Measurements from ENCODE around the gene RGMA.

Gene RGMA

DNA sequence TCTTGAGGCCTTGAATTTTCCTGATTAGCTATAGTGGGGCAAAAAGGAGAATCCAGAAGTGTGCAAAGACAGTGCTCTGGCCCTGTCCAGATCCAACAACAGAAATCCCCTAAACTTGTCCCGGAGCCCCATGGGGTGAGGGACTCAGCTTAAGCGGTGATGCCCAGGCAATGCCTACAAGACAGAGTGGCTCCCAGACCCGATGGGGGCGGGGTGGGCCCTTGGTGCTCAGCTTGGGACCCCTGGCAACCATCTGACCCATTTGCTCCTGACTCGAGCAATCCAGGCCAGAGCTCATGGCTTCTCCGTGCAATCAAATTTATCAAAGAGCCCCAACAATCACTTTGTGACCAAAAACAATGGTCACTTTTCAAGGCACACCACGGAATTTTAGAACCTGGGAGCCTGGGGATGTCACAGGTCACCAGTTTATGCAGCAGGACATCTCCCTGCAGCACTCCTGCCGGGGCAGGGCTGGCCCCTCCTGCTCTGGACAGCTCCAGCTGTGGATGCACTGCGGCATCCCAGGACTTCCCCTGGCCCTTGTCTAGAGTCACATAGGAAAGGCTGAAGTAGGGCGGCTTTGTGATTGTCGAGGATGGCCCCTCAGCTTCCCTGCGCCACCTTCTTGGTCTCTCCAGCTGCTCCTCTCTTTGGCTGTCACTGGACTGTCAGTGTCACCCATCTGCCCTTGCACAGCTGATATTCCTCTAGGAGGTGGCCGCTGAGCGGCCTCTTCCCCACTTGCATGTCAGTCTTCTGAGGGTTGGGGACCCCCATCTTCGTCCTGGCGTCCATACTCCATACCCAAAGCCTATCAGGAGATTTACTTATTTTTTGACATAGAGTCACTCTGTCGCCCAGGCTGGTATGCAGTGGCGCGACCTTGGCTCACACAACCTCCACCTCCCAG, 28.4 kb downstream of the RGMA start:
- TF ChIP-seq, protein P1, sequence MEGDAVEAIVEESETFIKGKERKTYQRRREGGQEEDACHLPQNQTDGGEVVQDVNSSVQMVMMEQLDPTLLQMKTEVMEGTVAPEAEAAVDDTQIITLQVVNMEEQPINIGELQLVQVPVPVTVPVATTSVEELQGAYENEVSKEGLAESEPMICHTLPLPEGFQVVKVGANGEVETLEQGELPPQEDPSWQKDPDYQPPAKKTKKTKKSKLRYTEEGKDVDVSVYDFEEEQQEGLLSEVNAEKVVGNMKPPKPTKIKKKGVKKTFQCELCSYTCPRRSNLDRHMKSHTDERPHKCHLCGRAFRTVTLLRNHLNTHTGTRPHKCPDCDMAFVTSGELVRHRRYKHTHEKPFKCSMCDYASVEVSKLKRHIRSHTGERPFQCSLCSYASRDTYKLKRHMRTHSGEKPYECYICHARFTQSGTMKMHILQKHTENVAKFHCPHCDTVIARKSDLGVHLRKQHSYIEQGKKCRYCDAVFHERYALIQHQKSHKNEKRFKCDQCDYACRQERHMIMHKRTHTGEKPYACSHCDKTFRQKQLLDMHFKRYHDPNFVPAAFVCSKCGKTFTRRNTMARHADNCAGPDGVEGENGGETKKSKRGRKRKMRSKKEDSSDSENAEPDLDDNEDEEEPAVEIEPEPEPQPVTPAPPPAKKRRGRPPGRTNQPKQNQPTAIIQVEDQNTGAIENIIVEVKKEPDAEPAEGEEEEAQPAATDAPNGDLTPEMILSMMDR (conservative IDR thresholded peaks at IDR 0.05; ENCODE audit: low read depth, low read length): no peak
- DNase-seq (ENCODE audit: low read depth): no peak
- H3K4me3 ChIP-seq (ENCODE audit: low read length): no peak overlapping the region

DNA sequence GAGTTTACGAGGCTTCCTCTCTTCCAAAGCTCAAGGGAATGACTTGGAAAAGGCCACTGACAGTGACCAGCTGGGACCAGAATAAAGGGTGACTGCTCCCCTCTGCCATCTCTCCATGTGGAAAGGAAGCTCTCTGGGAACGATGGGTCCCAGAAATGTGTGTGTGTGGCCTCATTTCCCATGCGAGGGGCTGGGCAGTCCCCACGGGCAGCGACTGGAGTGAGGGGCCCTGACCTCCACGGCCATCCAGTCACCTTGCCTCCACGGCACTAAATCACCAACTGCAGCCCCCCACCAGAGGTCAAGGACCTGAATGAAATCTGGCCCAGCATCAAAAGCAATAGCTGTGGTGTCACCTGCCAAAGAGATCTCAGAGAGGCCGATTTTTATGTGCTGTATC, 29.6 kb downstream of the RGMA start:
- no peak overlapping the region for H3K4me3 ChIP-seq (ENCODE audit: low read length)
- TF ChIP-seq, protein P1 (conservative IDR thresholded peaks at IDR 0.05; ENCODE audit: low read depth, low read length): no peak
- DNase-seq (ENCODE audit: low read depth): no peak

DNA sequence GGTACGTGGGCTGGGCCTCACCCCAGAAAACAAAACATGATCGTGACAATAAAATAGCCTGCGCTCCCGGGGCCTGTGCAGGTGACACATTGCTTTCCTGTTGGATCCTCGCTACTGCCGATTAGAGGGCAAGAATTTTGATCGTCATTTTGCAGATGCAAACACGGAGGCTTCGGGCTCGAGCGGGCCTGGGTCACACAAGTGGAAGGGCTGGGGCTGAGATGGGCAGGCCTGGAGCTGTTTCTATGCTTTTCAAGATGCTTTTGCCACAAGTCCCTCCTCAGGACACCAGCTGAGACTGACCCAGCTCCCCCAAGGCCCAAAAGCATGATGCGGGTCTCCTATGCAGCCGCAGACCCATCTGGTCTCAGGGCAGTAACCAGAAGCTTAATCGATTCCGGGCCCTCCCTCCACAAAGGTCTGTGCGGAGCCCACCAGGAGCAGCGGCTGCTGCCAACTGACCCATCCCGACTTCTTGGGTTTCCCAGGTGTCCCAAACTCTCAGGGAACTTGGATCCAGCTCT, 30.0 kb downstream of the RGMA start:
- no peak overlapping the region for H3K4me3 ChIP-seq (ENCODE audit: low read length)
- TF ChIP-seq, protein P1 (conservative IDR thresholded peaks at IDR 0.05; ENCODE audit: low read depth, low read length): no peak
- DNase-seq (ENCODE audit: low read depth): no peak

DNA sequence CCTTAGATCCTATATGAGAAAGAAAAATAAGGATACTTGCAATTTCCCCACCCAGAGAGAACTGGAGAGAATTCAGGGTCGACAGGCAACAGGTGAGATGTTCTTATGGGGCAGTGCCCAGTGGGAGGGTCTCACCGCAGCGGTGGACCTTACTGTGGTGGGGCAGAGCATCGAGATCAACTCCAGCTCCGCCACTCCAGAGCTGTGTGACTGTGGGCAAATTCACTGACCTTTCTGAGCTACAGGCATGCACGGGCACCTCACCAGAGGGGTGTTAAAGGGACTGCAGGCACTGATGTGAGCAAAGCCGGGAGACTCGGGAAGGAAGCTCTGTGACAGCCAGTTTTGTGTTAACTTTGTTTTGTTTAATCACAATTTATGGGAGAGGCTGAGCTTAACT, 30.9 kb downstream of the RGMA start:
- DNase-seq (ENCODE audit: low read depth): no peak
- TF ChIP-seq, protein P1 (conservative IDR thresholded peaks at IDR 0.05; ENCODE audit: low read depth, low read length): no peak
- no peak overlapping the region for H3K4me3 ChIP-seq (ENCODE audit: low read length)

DNA sequence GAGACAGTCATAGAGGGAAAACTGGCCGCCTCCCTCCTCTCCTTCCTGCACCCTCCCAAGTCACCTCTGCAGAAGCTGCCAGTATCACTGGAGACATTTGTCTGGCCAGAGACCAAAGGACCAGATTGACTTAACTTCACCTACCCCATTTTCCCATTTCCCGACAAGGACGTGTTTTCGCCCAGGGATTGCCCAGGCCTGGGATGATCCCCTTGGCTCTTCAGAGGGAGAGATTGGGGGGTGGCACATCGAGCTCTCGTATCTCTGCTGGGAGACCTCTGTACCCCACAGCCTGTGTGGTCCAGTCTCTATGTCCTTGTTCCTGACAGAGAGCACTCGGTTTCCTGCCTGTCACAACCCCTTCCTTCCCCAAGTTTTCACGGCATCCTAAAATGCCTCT, 31.4 kb downstream of the RGMA start:
- TF ChIP-seq, protein P1 (conservative IDR thresholded peaks at IDR 0.05; ENCODE audit: low read depth, low read length): no peak

DNA sequence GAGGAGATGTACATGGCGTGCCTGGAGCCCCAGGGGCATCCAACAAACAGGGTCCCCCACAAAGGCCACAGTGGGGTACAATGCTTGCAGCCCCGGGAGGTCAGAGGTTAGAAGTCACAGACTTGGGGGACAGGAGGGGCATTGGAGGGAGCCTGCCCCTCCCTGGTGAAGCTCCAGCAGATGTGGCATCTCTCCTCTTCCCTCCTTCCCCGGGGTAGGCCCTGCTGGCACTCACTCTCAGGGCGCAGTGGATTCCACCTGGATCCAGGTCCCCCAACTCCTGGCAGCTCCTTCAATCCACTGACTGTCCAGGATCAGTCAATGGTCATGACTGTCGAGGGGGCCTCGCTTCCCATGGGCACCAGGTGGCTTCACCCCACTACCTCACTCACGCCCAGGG, 32.2 kb downstream of the RGMA start:
- TF ChIP-seq, protein P1 (conservative IDR thresholded peaks at IDR 0.05; ENCODE audit: low read depth, low read length): no peak
- no peak overlapping the region for H3K4me3 ChIP-seq (ENCODE audit: low read length)
- DNase-seq (ENCODE audit: low read depth): no peak

More for the DNA sequence above, 31.4 kb downstream of the RGMA start:
- no peak overlapping the region for H3K4me3 ChIP-seq (ENCODE audit: low read length)
- DNase-seq (ENCODE audit: low read depth): no peak

DNA sequence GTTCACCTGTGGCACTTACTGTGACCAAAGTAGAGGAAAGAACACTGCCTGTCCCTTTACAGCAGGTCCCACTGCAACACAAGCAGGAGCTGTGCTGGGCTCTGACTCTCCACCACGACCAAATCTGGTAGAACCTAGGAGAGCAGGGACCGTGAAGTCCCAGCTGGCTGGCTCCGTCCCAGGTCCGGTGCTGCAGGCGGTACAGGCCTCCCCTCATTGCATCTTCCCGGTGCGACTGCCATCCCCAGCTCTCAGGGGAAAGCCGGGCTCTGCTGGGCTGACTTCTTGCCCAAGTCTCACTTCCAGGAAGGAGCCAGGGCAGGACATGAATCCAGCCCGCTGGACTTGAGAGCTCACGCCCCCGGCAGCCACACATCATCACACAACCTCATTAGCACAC, 33.8 kb downstream of the RGMA start:
- H3K4me3 ChIP-seq (ENCODE audit: low read length): no peak overlapping the region
- no peak for DNase-seq (ENCODE audit: low read depth)
- TF ChIP-seq, protein P1 (conservative IDR thresholded peaks at IDR 0.05; ENCODE audit: low read depth, low read length): no peak
